HG03139 (cell line): ENCODE measurements around the gene MRPL44.
"Not testable (repeated sequence)": the region's sequence is repeated elsewhere in the genome, so short reads cannot be mapped to it uniquely, and the experiment has no call there.

ENCODE experiments used
- ATAC-seq: cut with Tn5 transposase; IDR thresholded peaks from one replicate; pipeline ENCODE4 v1.9.1; 2021; ENCODE audit not compliant: unreplicated experiment

MRPL44 gene

GRCh38 chr2:224000662-224001061 is 43.4 kb downstream of the MRPL44 start:
- not testable (repeated sequence) for ATAC-seq

GRCh38 chr2:224004105-224004695 is 46.9 kb downstream of the MRPL44 start:
- ATAC-seq = no peak

DNA sequence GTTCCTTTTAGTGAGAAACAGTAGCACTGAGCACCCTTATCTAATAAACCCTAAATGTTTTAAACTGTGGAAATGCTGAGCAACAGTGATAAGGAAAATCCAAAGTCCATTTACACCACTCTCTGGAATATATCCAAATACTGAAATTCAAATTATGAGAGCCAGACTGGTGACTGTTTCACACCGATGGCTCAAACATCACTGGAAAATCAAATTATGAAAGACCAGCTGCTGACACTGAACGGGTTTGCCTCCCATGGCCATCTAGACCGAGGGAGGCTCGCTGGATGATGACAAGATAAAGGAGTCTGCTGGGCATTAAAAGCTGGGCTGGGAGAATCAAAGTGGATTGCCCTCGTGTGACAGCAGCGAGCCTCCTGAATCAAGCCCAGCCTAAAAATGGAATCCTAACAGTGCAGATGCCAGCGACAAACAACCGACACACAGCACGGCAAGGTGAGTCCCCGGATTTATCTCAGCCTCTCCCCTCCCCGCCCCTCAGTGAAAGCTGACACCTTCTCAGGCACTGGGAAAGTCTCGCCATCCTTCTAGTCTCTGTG is 51.5 kb downstream of the MRPL44 start:
- no peak for ATAC-seq

DNA sequence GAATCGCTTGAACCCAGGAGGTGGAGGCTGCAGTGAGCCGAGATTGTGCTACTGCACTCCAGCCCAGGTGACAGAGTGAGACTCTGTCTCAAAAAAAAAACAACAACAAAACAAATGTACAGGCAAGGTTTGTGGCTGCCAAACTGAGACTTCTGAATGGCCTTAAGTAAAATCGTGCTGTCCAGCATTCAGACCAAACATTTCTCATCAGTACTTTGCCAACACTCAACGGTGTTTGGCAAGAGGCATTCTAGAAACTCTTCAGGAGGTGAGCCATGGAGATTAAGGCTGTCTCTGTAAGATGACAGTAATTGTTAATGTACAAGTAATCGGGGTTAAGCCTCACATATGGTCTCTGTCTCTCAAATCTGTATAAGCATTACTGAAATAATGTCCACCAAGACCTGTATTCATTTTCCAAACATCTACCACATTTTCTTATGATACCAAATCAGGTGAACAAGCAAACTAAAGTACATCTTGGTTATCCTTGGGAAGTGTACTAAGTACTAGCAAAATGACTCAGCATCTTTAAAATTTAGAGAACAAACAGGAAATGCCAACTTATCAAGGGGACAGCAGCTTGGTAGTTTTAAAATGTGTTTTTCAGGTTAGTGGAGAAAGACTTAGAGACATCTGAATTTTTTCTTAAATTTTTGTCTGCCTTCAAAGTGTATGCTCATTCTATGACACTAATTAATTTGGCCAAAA is 52.5 kb downstream of the MRPL44 start:
- ATAC-seq = no peak

- ATAC-seq = no peak
Measured at GRCh38 chr2:224011837-224012236, 54.6 kb downstream of the MRPL44 start.

DNA sequence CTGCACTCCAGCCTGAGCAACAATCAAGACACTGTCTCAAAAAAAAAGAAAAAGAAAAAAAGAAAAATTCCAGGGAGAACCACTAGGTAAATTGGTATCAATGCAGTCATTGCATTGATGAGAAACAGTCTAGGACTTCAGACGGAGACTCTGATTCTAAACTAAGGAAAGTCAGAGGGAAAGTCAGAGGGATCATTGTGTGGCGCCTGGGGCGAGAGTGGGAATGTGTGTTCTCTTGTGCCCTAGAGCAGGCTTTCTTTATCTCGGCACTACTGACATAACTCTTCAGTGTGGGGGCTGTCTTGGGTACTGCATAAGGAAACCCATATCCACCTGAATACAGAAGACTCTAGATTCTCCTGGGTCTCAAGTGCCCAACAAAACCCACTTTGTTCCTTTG is 57.1 kb downstream of the MRPL44 start:
- no peak for ATAC-seq

DNA sequence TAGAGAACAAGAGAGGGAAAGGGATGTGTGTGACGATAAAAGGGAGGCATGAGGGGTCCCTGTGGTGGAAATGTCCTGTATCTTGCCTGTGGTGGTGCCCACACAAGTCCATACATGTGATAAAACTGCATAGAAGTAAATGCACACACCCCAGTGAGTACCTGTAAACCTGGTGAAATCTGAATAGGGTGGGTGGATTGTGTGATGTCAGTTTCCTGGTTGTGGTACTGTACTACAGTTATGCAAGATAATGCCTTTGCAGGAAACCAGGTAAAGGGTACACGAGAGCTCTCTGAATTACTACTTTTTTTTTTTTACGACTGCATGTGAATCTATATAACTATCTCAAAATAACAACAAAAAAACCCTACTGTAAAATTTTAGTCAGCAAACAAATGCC is 59.7 kb downstream of the MRPL44 start:
- no peak for ATAC-seq
